RWPE1 (cell line): ENCODE results near the gene LTN1.

ENCODE experiments used
- CTCF ChIA-PET: fragments of 350-600 bp; sonication (Branson Sonifier 250); formaldehyde crosslinking; extraction: SDS; loops from one replicate; lab custom pipeline; 2021; lab: Yijun Ruan, JAX
- POLR2A ChIA-PET: fragments of 400-600 bp; formaldehyde crosslinking; extraction: SDS; loops from one replicate; lab custom pipeline; 2020; ENCODE audit warnings: antibody characterized with exemption; ENCODE audit not compliant: low non-redundant PET; lab: Yijun Ruan, JAX
- DNase-seq: peaks from one replicate; pipeline ENCODE4 v3.0.0; 2012; ENCODE audit warnings: low spot score
- H3K27ac ChIP-seq: fragments of 450-650 bp; 2 replicates; pipeline ENCODE4 v1.5.1; 2017
- CTCF ChIP-seq: fragments of 450-650 bp; conservative IDR thresholded peaks from 2 replicates; pipeline ENCODE4 v1.5.1; 2017; ENCODE audit warnings: low read depth, mild to moderate bottlenecking

Gene LTN1

GRCh38 chr21:28972398-28972797, 20.3 kb downstream of the LTN1 start:
- no peak for DNase-seq
- CTCF ChIA-PET, result no interaction called here
- POLR2A ChIA-PET, result no interaction called here
- H3K27ac ChIP-seq, result no peak overlapping the region
- TF ChIP-seq CTCF, result no peak

- CTCF ChIA-PET, result no interaction called here
- POLR2A ChIA-PET, result no interaction called here
- no peak for TF ChIP-seq CTCF
- no peak overlapping the region for H3K27ac ChIP-seq
- DNase-seq, result no peak
Observed at GRCh38 chr21:28971171-28971570, 21.5 kb downstream of the LTN1 start.

- no peak for TF ChIP-seq CTCF
Observed at GRCh38 chr21:28963831-28964230, 28.8 kb downstream of the LTN1 start.

GRCh38 chr21:28962465-28962864, 30.2 kb downstream of the LTN1 start:
- no peak for DNase-seq
- no peak overlapping the region for H3K27ac ChIP-seq
- ChIA-PET CTCF (no interaction called here), POLR2A (no interaction called here)
- TF ChIP-seq CTCF, result no peak

More at GRCh38 chr21:28963831-28964230, 28.8 kb downstream of the LTN1 start:
- CTCF ChIA-PET, result no interaction called here
- DNase-seq, result no peak
- POLR2A ChIA-PET, result no interaction called here
- H3K27ac ChIP-seq, result no peak overlapping the region

- CTCF ChIA-PET, result no interaction called here
- TF ChIP-seq CTCF, result no peak
- DNase-seq, result no peak
- H3K27ac ChIP-seq, result no peak overlapping the region
- POLR2A ChIA-PET, result no interaction called here
Observed at GRCh38 chr21:28961927-28962326, 30.8 kb downstream of the LTN1 start.

- POLR2A ChIA-PET, result no interaction called here
- TF ChIP-seq CTCF, result no peak
Observed at GRCh38 chr21:28960245-28960644, 32.4 kb downstream of the LTN1 start.

More at GRCh38 chr21:28960245-28960644, 32.4 kb downstream of the LTN1 start:
- no peak overlapping the region for H3K27ac ChIP-seq
- CTCF ChIA-PET, result no interaction called here
- DNase-seq, result no peak
